ENCODE results near the gene SRPK2.
"Not testable (repeated sequence)": the region's sequence is repeated elsewhere in the genome, so short reads cannot be mapped to it uniquely, and the experiment has no call there.

SRPK2 gene

GRCh38 chr7:105330526-105330925, 58.2 kb downstream of the SRPK2 start:
- no peak for TF ChIP-seq CTCF (IDR thresholded peaks at IDR 0.05; ENCODE audit: low read depth, low read length, missing control alignments)

GRCh38 chr7:105327201-105327600, 61.5 kb downstream of the SRPK2 start:
- no peak for DNase-seq
- in situ Hi-C loops (cut with HindIII; ENCODE audit: low pct_ligation_motif_present, low sequenced_read_pairs) = no loop called here

More at GRCh38 chr7:105330526-105330925, 58.2 kb downstream of the SRPK2 start:
- no peaks in the 10 kb centered on the region for H3K36me3 ChIP-seq (replicated peaks)
- H3K27ac ChIP-seq = no peak overlapping the region
- no peak overlapping the region for H3K4me3 ChIP-seq (ENCODE audit: low read depth, low read length)
- DNase-seq = no peak
- no peaks in the 10 kb centered on the region for H3K27me3 ChIP-seq (replicated peaks)
- in situ Hi-C loops (cut with HindIII; ENCODE audit: low pct_ligation_motif_present, low sequenced_read_pairs) = no loop called here

GRCh38 chr7:105325216-105325904, 63.4 kb downstream of the SRPK2 start:
- no peak overlapping the region for H3K27ac ChIP-seq
- H3K4me3 ChIP-seq (ENCODE audit: low read depth, low read length) = no peak overlapping the region
- no peaks in the 10 kb centered on the region for H3K27me3 ChIP-seq (replicated peaks)
- in situ Hi-C loops (cut with HindIII; ENCODE audit: low pct_ligation_motif_present, low sequenced_read_pairs) = no loop called here
- no peak for TF ChIP-seq CTCF (IDR thresholded peaks at IDR 0.05; ENCODE audit: low read depth, low read length, missing control alignments)
- no peak for DNase-seq
- H3K36me3 ChIP-seq (replicated peaks) = no peaks in the 10 kb centered on the region

More at GRCh38 chr7:105327201-105327600, 61.5 kb downstream of the SRPK2 start:
- H3K4me3 ChIP-seq (ENCODE audit: low read depth, low read length) = no peak overlapping the region
- H3K36me3 ChIP-seq (replicated peaks) = no peaks in the 10 kb centered on the region
- no peak overlapping the region for H3K27ac ChIP-seq
- no peak for TF ChIP-seq CTCF (IDR thresholded peaks at IDR 0.05; ENCODE audit: low read depth, low read length, missing control alignments)
- no peaks in the 10 kb centered on the region for H3K27me3 ChIP-seq (replicated peaks)

GRCh38 chr7:105324606-105325005, 64.1 kb downstream of the SRPK2 start:
- DNase-seq; H3K27me3 ChIP-seq (replicated peaks); H3K4me3 ChIP-seq (ENCODE audit: low read depth, low read length); H3K36me3 ChIP-seq (replicated peaks); H3K27ac ChIP-seq; in situ Hi-C loops (cut with HindIII; ENCODE audit: low pct_ligation_motif_present, low sequenced_read_pairs): not testable (repeated sequence)

- DNase-seq = no peak
- no peak overlapping the region for H3K27ac ChIP-seq
- no peak overlapping the region for H3K4me3 ChIP-seq (ENCODE audit: low read depth, low read length)
- no peaks in the 10 kb centered on the region for H3K36me3 ChIP-seq (replicated peaks)
- H3K27me3 ChIP-seq (replicated peaks) = no peaks in the 10 kb centered on the region
- in situ Hi-C loops (cut with HindIII; ENCODE audit: low pct_ligation_motif_present, low sequenced_read_pairs) = no loop called here
- TF ChIP-seq CTCF (IDR thresholded peaks at IDR 0.05; ENCODE audit: low read depth, low read length, missing control alignments) = no peak
These were observed 65.4 kb downstream of the SRPK2 start for GRCh38 chr7:105323366-105323765.

- no peaks in the 10 kb centered on the region for H3K36me3 ChIP-seq (replicated peaks)
- no peaks in the 10 kb centered on the region for H3K27me3 ChIP-seq (replicated peaks)
- DNase-seq = no peak
- H3K27ac ChIP-seq = no peak overlapping the region
- no peak for TF ChIP-seq CTCF (IDR thresholded peaks at IDR 0.05; ENCODE audit: low read depth, low read length, missing control alignments)
- no peak overlapping the region for H3K4me3 ChIP-seq (ENCODE audit: low read depth, low read length)
- in situ Hi-C loops (cut with HindIII; ENCODE audit: low pct_ligation_motif_present, low sequenced_read_pairs) = no loop called here
These were observed 66.0 kb downstream of the SRPK2 start for GRCh38 chr7:105322655-105323277.

Measured in brain microvascular endothelial cell (primary cell).